ENCODE data around the gene KDM6B.

The KDM6B gene

DNA sequence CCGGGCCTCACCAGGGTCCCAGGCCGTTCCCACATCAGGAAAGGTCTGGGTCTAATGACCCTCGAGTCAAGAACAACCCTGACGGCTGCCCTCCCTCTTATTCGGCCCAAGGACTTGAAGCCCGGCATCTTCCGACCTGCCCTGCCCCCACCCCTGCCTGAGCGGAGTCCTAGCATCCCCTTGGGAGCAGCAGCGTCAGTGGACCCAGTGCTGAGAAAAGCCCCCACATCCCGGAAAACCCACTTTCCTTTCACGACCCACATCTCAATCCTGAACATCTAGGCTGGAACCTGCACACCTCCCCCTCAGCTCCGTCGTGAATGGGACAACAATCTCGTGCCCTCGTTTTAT is 21.6 kb downstream of the KDM6B start:
- H3K79me2 ChIP-seq (ENCODE audit: low read length) = peaks cover 20% of the 10 kb centered on the region
- H3K4me3 ChIP-seq (ENCODE audit: low read length) = peak overlapping the region; percentile 90
- H4K20me1 ChIP-seq (ENCODE audit: insufficient read depth, low read length) = peaks cover 14% of the 10 kb centered on the region; the same call in 1 of the 2 replicates
- H3K27me3 ChIP-seq (ENCODE audit: low read depth, low read length) = no peaks in the 10 kb centered on the region
- no peaks in the 10 kb centered on the region for H3K9me3 ChIP-seq (ENCODE audit: insufficient read depth, low read length)
- TF ChIP-seq EZH2phosphoT487 (IDR thresholded peaks at IDR 0.05; ENCODE audit: low read depth) = no peak
- TF ChIP-seq CTCF (IDR thresholded peaks at IDR 0.05; ENCODE audit: low read depth, low read length) = no peak
- peaks cover 28% of the 10 kb centered on the region for H3K4me1 ChIP-seq (ENCODE audit: low read length)
- H3K36me3 ChIP-seq (replicated peaks; ENCODE audit: low read depth, low read length) = peaks cover 30% of the 10 kb centered on the region
- peak overlapping the region; percentile 96 for H3K4me2 ChIP-seq (ENCODE audit: low read length)
- no peak overlapping the region for H3K27ac ChIP-seq (ENCODE audit: low read length)
- no peak overlapping the region for H3K9ac ChIP-seq (ENCODE audit: low read length)
- no peak overlapping the region for H2AFZ ChIP-seq (ENCODE audit: low read depth, low read length)

- H4K20me1 ChIP-seq (ENCODE audit: insufficient read depth, low read length) = peaks cover 9% of the 10 kb centered on the region; the same call in 1 of the 2 replicates
- H2AFZ ChIP-seq (ENCODE audit: low read depth, low read length) = no peak overlapping the region
- peaks cover 20% of the 10 kb centered on the region for H3K79me2 ChIP-seq (ENCODE audit: low read length)
- TF ChIP-seq EZH2phosphoT487 (IDR thresholded peaks at IDR 0.05; ENCODE audit: low read depth) (no peak), CTCF (IDR thresholded peaks at IDR 0.05; ENCODE audit: low read depth, low read length) (no peak)
- peak overlapping the region; percentile 90 for H3K9ac ChIP-seq (ENCODE audit: low read length)
- H3K4me1 ChIP-seq (ENCODE audit: low read length) = peaks cover 23% of the 10 kb centered on the region
- H3K27ac ChIP-seq (ENCODE audit: low read length) = peak overlapping the region; percentile 92
- H3K27me3 ChIP-seq (ENCODE audit: low read depth, low read length) = no peaks in the 10 kb centered on the region
- peak overlapping the region; percentile 96 for H3K4me2 ChIP-seq (ENCODE audit: low read length)
- H3K36me3 ChIP-seq (replicated peaks; ENCODE audit: low read depth, low read length) = peaks cover 25% of the 10 kb centered on the region
- H3K4me3 ChIP-seq (ENCODE audit: low read length) = peak overlapping the region; percentile 90
- H3K9me3 ChIP-seq (ENCODE audit: insufficient read depth, low read length) = no peaks in the 10 kb centered on the region
Observed at GRCh38 chr17:7856011-7856810, 22.2 kb downstream of the KDM6B start.

- Histone ChIP-seq H3K4me3 (ENCODE audit: low read length) (peak within 1 kb of the TSS; percentile 90), H4K20me1 (ENCODE audit: insufficient read depth, low read length) (peaks cover 5% of the 10 kb centered on the region; the same call in 1 of the 2 replicates), H3K36me3 (replicated peaks; ENCODE audit: low read depth, low read length) (peaks cover 20% of the 10 kb centered on the region), H3K9ac (ENCODE audit: low read length) (peak within 1 kb of the TSS; percentile 90), H3K27ac (ENCODE audit: low read length) (peak within 1 kb of the TSS; percentile 92), H3K79me2 (ENCODE audit: low read length) (peaks cover 17% of the 10 kb centered on the region), H3K27me3 (ENCODE audit: low read depth, low read length) (no peaks in the 10 kb centered on the region), H3K4me2 (ENCODE audit: low read length) (peak within 1 kb of the TSS; percentile 96), H2AFZ (ENCODE audit: low read depth, low read length) (peak within 1 kb of the TSS; percentile 93), H3K9me3 (ENCODE audit: insufficient read depth, low read length) (no peaks in the 10 kb centered on the region), H3K4me1 (ENCODE audit: low read length) (peaks cover 16% of the 10 kb centered on the region)
- TF ChIP-seq EZH2phosphoT487 (IDR thresholded peaks at IDR 0.05; ENCODE audit: low read depth) (no peak), CTCF (IDR thresholded peaks at IDR 0.05; ENCODE audit: low read depth, low read length) (peak; percentile 32)
Observed at GRCh38 chr17:7856811-7857712, 23.0 kb downstream of the KDM6B start, which contains the start of gene NAA38. TSS of gene NAA38 (minus strand) at chr17:7857559. CDS start at chr17:7857463, 96 bp downstream.
